Esophagus muscularis mucosa (tissue), 3 donors: ENCODE data around the gene HOXC5.

Source experiments
- POLR2A ChIP-seq: fragments of 450-650 bp; IDR thresholded peaks from one replicate; pipeline ENCODE4 v1.6.1; 2017; ENCODE audit warnings: antibody characterized with exemption, moderate library complexity, mild to moderate bottlenecking, low read depth
- TF ChIP-seq, protein P1 (sequence below), 3 experiments: fragments of 200-600 bp in 2 of 3; fragments of 450-650 bp in 1 of 3; sonication (generic) in 2 of 3; IDR thresholded peaks; one replicate each; pipeline ENCODE4 v1.5.1; 2017 to 2019; ENCODE audit warnings: antibody characterized with exemption in 3 of 3, mild to moderate bottlenecking in 2 of 3, moderate library complexity in 1 of 3

DNA sequence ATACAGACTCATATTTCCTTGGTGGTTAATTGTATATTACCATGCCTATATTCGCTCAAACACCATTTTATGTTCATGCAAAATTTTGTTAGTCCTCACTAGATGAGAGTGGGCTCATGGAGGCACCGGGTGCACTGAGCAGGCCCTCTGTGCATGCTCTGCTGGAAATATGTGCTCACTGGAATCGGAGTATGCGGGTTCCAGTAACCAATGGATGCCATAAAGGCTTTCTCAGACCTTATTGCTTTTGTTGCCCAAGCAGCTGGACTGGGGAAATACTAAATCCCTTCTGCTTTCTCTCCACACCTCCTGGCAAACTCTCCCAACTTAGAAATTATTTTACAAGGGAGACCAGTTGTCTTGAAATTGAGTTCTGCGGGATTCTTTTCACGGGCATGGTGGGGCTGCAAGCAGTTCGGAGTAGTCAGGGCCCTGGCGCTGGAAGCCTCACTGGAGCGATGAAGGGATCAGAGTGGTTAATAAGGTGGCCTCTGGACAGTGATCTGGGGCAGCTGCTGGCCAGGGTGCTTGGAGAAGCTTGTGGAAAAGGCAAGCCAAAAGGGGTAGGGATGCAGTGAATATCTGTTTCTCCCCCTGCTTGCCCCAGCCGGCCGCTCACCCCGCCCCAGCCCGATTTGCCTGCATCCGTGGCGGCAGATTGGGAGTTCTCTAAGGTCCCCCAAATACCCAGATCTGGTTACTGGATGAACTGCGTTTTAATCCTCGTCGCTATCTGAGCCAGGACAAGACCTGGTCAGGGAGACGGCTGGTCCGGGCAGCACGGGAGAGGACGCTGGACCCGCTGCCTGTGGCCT is 12.1 kb upstream of the HOXC5 start:
- TF ChIP-seq POLR2A, result no peak
- TF ChIP-seq, protein P1, sequence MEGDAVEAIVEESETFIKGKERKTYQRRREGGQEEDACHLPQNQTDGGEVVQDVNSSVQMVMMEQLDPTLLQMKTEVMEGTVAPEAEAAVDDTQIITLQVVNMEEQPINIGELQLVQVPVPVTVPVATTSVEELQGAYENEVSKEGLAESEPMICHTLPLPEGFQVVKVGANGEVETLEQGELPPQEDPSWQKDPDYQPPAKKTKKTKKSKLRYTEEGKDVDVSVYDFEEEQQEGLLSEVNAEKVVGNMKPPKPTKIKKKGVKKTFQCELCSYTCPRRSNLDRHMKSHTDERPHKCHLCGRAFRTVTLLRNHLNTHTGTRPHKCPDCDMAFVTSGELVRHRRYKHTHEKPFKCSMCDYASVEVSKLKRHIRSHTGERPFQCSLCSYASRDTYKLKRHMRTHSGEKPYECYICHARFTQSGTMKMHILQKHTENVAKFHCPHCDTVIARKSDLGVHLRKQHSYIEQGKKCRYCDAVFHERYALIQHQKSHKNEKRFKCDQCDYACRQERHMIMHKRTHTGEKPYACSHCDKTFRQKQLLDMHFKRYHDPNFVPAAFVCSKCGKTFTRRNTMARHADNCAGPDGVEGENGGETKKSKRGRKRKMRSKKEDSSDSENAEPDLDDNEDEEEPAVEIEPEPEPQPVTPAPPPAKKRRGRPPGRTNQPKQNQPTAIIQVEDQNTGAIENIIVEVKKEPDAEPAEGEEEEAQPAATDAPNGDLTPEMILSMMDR (IDR thresholded peaks at IDR 0.05), result no peak
